C4-2B (cell line): ENCODE data around the gene PPP2R5A.

Source experiments
- H3K27ac ChIP-seq: fragments of 450-650 bp; 2 replicates; pipeline ENCODE4 v1.5.1; 2017
- ZFX ChIP-seq: fragments of 450-650 bp; IDR thresholded peaks from 2 replicates; pipeline ENCODE4 v1.6.1; 2017
- TF ChIP-seq, protein P1 (sequence below): fragments of 450-650 bp; conservative IDR thresholded peaks from 2 replicates; pipeline ENCODE4 v1.5.1; 2017; ENCODE audit warnings: mild to moderate bottlenecking

Gene PPP2R5A

DNA sequence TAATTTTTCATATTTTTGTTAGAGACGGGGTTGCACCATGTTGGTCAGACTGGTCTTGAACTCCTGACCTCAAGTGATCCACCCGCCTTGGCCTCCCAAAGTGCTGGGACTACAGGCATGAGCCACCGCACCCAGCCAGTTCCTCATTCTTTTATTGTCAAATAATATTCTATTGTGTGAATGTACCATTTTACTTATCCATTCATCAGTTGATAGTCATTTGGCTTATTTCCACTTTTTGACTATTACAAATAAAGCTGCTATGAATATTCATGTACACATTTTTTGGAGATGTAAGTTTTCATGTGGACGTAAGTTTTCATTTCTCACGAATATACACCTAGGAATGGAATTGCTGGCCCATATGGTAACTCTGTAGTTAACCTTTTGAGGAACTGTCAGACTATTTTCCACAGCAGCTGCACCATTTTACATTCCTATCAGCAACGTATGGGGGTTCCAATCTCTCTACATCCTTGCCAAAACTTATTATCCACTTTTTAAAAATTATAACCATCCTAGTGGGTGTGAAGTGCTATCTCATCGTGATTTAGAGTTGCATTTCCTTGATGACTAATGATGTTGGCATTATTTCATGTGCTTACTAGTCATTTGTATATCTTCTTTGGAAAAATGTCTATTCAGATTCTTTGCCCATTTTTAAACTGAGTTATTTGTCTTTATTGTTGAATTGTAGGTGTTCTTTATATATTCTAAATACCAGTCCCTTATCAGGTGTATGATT lies 116.8 kb downstream of the PPP2R5A start:
- no peak for TF ChIP-seq ZFX
- TF ChIP-seq, protein P1, sequence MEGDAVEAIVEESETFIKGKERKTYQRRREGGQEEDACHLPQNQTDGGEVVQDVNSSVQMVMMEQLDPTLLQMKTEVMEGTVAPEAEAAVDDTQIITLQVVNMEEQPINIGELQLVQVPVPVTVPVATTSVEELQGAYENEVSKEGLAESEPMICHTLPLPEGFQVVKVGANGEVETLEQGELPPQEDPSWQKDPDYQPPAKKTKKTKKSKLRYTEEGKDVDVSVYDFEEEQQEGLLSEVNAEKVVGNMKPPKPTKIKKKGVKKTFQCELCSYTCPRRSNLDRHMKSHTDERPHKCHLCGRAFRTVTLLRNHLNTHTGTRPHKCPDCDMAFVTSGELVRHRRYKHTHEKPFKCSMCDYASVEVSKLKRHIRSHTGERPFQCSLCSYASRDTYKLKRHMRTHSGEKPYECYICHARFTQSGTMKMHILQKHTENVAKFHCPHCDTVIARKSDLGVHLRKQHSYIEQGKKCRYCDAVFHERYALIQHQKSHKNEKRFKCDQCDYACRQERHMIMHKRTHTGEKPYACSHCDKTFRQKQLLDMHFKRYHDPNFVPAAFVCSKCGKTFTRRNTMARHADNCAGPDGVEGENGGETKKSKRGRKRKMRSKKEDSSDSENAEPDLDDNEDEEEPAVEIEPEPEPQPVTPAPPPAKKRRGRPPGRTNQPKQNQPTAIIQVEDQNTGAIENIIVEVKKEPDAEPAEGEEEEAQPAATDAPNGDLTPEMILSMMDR = no peak
- no peak overlapping the region for H3K27ac ChIP-seq

DNA sequence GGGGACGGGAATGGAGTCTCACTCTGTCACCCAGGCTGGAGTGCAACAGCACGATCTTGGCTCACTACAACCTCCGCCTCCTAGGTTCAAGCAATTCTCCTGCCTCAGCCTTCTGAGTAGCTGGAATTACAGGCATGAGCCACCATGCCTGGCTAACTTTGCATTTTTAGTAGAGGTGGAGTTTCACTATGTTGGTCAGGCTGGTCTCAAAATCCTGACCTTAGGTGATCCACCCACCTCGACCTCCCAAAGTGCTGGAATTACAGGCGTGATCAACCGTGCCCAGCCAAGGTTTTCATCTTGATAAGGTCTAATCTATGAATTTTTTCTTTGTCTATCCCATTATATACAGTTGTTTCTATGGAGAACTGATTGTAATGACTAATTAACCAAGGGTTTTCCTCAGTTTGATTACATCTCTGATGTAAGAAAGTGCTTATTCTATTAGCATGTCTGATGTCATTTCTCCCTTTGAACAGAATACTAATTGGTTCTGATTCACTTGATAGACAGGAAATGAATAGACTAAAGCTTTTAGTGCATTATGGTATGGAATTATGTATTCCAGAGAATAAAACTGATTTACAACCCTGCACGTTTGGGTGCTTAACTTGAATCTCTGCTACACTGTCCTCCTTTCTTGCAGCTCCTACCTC lies 117.6 kb downstream of the PPP2R5A start:
- TF ChIP-seq, protein P1 = no peak
- no peak for TF ChIP-seq ZFX
- H3K27ac ChIP-seq = no peak overlapping the region

DNA sequence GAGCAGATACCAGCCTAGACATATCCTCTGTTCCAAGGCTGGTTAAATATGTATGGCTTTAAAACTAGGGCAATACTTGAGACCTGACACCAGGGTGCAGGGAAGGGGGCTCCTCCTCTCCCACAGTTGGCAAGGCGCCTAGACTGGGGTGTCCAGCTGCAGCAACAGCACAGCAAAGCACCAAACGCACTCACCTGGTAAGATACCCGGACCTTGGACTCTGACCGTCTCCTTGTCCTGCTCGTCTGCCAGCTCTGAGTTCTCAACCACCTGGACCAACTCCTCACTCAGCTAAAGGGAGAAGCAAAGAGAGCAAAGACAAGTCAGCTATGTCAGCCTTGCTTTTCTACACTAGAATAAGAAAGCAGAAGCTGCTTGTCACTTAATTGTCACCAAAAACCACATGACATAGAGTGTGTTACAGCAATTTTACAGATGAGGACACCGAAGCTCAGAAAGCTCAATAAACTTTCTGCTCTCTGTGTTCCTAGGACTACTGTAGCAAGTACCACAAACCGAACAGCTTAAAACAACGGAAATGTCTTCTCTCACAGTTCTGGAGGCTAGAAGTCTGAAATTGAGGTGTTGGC lies 125.1 kb downstream of the PPP2R5A start:
- TF ChIP-seq ZFX = no peak
- TF ChIP-seq, protein P1 = no peak
- no peak overlapping the region for H3K27ac ChIP-seq
